HG03103 (cell line): ENCODE measurements around the gene LYPD3.
"Not testable (repeated sequence)": the region's sequence is repeated elsewhere in the genome, so short reads cannot be mapped to it uniquely, and the experiment has no call there.

Source experiments
- ATAC-seq: cut with Tn5 transposase; IDR thresholded peaks from one replicate; pipeline ENCODE4 v1.9.1; 2021; ENCODE audit warnings: low read depth; ENCODE audit not compliant: unreplicated experiment

The LYPD3 gene

GRCh38 chr19:43463381-43464133 is 1.9 kb downstream of the LYPD3 start:
- ATAC-seq = peak; percentile 84

- no peak for ATAC-seq
These were observed 2.5 kb downstream of the LYPD3 start for GRCh38 chr19:43462785-43463380.

GRCh38 chr19:43462383-43462782 is 3.0 kb downstream of the LYPD3 start:
- no peak for ATAC-seq

GRCh38 chr19:43461303-43461702 is 4.1 kb downstream of the LYPD3 start:
- no peak for ATAC-seq

- ATAC-seq = no peak
These were observed 4.9 kb downstream of the LYPD3 start for GRCh38 chr19:43460362-43461016.

GRCh38 chr19:43457809-43458208 is 7.6 kb downstream of the LYPD3 start:
- no peak for ATAC-seq

- ATAC-seq = no peak
These were observed 9.9 kb downstream of the LYPD3 start for GRCh38 chr19:43455321-43456113.

- ATAC-seq = no peak
These were observed 11.4 kb downstream of the LYPD3 start for GRCh38 chr19:43454031-43454430.

GRCh38 chr19:43452582-43452981 is 12.8 kb downstream of the LYPD3 start:
- ATAC-seq = no peak

GRCh38 chr19:43450545-43450997 is 14.8 kb downstream of the LYPD3 start:
- no peak for ATAC-seq

- no peak for ATAC-seq
These were observed 17.8 kb downstream of the LYPD3 start for GRCh38 chr19:43447655-43448054.

GRCh38 chr19:43446746-43447489 is 18.5 kb downstream of the LYPD3 start:
- ATAC-seq = no peak

GRCh38 chr19:43445426-43445825 is 20.0 kb downstream of the LYPD3 start:
- ATAC-seq = no peak

- no peak for ATAC-seq
These were observed 20.7 kb downstream of the LYPD3 start for GRCh38 chr19:43444531-43445287.

GRCh38 chr19:43444091-43444490 is 21.3 kb downstream of the LYPD3 start:
- ATAC-seq = not testable (repeated sequence)

GRCh38 chr19:43441716-43442115 is 23.7 kb downstream of the LYPD3 start:
- no peak for ATAC-seq

- no peak for ATAC-seq
These were observed 25.7 kb downstream of the LYPD3 start for GRCh38 chr19:43439709-43440063.

GRCh38 chr19:43439032-43439708 is 26.2 kb downstream of the LYPD3 start:
- ATAC-seq = no peak
